OCI-LY3 (cell line): Measurements from ENCODE around the gene TCP10L.

ENCODE experiments used
- CTCF ChIP-seq: fragments of 200-600, 300-600 bp; sonication (generic); IDR thresholded peaks from 2 replicates; pipeline ENCODE4 v1.5.1; 2014; ENCODE audit warnings: antibody characterized with exemption, low read length, low read depth
- EZH2phosphoT487 ChIP-seq: fragments of 200-600 bp; shearing (Covaris generic); IDR thresholded peaks from 2 replicates; pipeline ENCODE4 v1.6.1; 2018; ENCODE audit warnings: antibody characterized with exemption, mixed run types, low read depth

- TF ChIP-seq CTCF (no peak), EZH2phosphoT487 (no peak)
These were observed 26.2 kb upstream of the TCP10L start for GRCh38 chr21:32611471-32611997.
